ENCODE measurements around the gene RBM25. TPM values are rescaled to one million over a fixed set of nuclear protein-coding genes. Genes with fewer than 3 reads are reported as not detected.

Gene RBM25
- total RNA-seq, 1 experiment from 2014 or later: 107 TPM

GRCh38 chr14:73102806-73103497 is 44.6 kb downstream of the RBM25 start:
- no peak for DNase-seq (ENCODE audit: unreplicated experiment)
- Mint-ChIP-seq H3K27ac (ENCODE audit: low read depth, unreplicated experiment) (no peak overlapping the region), H3K4me3 (ENCODE audit: unreplicated experiment) (no peak overlapping the region), H3K9me3 (ENCODE audit: unreplicated experiment) (no peaks in the 10 kb centered on the region), H3K36me3 (ENCODE audit: insufficient read depth, unreplicated experiment) (peaks cover 96% of the 10 kb centered on the region), H3K4me1 (ENCODE audit: insufficient read depth, unreplicated experiment) (no peaks in the 10 kb centered on the region), H3K27me3 (ENCODE audit: insufficient read depth, unreplicated experiment) (no peaks in the 10 kb centered on the region)
- intact Hi-C loops (cut with micrococcal nuclease): no loop called here
- no peak for TF ChIP-seq CTCF (IDR thresholded peaks at IDR 0.05; ENCODE audit: unreplicated experiment)
- POLR2A ChIA-PET: interaction anchor here (0.6 to 0.8 kb wide), 4 partner anchors 14 to 599 kb away, joined by 3 to 5 read pairs (median 4); no protein-coding TSS in a partner anchor
- no TSS peak for BruUV-seq (replicated peaks)
- CTCF ChIA-PET: interaction anchor here (0.7 kb wide), 1 partner anchor 127 kb away, joined by 3 read pairs; no protein-coding TSS in a partner anchor

- Mint-ChIP-seq H3K4me1 (ENCODE audit: insufficient read depth, unreplicated experiment) (no peaks in the 10 kb centered on the region), H3K36me3 (ENCODE audit: insufficient read depth, unreplicated experiment) (peaks cover 99% of the 10 kb centered on the region), H3K9me3 (ENCODE audit: unreplicated experiment) (no peaks in the 10 kb centered on the region), H3K27me3 (ENCODE audit: insufficient read depth, unreplicated experiment) (no peaks in the 10 kb centered on the region), H3K27ac (ENCODE audit: low read depth, unreplicated experiment) (no peak overlapping the region), H3K4me3 (ENCODE audit: unreplicated experiment) (no peak overlapping the region)
- no peak for TF ChIP-seq CTCF (IDR thresholded peaks at IDR 0.05; ENCODE audit: unreplicated experiment)
- POLR2A ChIA-PET: interaction anchor here (0.5 to 1.2 kb wide), 3 partner anchors 14 to 47 kb away, joined by 3 to 4 read pairs (median 3); partner anchors contain the start of gene RBM25
- CTCF ChIA-PET: interaction anchor here (0.6 kb wide), 1 partner anchor 776 kb away, joined by 3 read pairs; no protein-coding TSS in a partner anchor
- no TSS peak for BruUV-seq (replicated peaks)
- intact Hi-C loops (cut with micrococcal nuclease): no loop called here
- no peak for DNase-seq (ENCODE audit: unreplicated experiment)
These were observed 46.7 kb downstream of the RBM25 start for GRCh38 chr14:73105050-73105449.

GRCh38 chr14:73105727-73106126 is 47.4 kb downstream of the RBM25 start:
- POLR2A ChIA-PET: interaction anchor here (0.8 to 2.5 kb wide), 5 partner anchors 11 to 79 kb away, joined by 3 to 9 read pairs (median 3); partner anchors contain the start of genes RBM25 and ZFYVE1
- no peak overlapping the region for H3K4me3 Mint-ChIP-seq (ENCODE audit: unreplicated experiment)
- no peak overlapping the region for H3K27ac Mint-ChIP-seq (ENCODE audit: low read depth, unreplicated experiment)
- no peaks in the 10 kb centered on the region for H3K4me1 Mint-ChIP-seq (ENCODE audit: insufficient read depth, unreplicated experiment)
- no peaks in the 10 kb centered on the region for H3K9me3 Mint-ChIP-seq (ENCODE audit: unreplicated experiment)
- TF ChIP-seq CTCF (IDR thresholded peaks at IDR 0.05; ENCODE audit: unreplicated experiment): no peak
- CTCF ChIA-PET: no interaction called here
- H3K27me3 Mint-ChIP-seq (ENCODE audit: insufficient read depth, unreplicated experiment): no peaks in the 10 kb centered on the region
- H3K36me3 Mint-ChIP-seq (ENCODE audit: insufficient read depth, unreplicated experiment): peaks cover 99% of the 10 kb centered on the region
- intact Hi-C loops (cut with micrococcal nuclease): no loop called here
- DNase-seq (ENCODE audit: unreplicated experiment): no peak
- BruUV-seq (replicated peaks): no TSS peak

- POLR2A ChIA-PET: interaction anchor here (0.6 to 1.4 kb wide), 3 partner anchors 9 to 461 kb away, joined by 4 to 9 read pairs (median 4); no protein-coding TSS in a partner anchor
- Mint-ChIP-seq H3K27me3 (ENCODE audit: insufficient read depth, unreplicated experiment) (no peaks in the 10 kb centered on the region), H3K4me1 (ENCODE audit: insufficient read depth, unreplicated experiment) (no peaks in the 10 kb centered on the region), H3K9me3 (ENCODE audit: unreplicated experiment) (no peaks in the 10 kb centered on the region), H3K4me3 (ENCODE audit: unreplicated experiment) (no peak overlapping the region), H3K27ac (ENCODE audit: low read depth, unreplicated experiment) (no peak overlapping the region), H3K36me3 (ENCODE audit: insufficient read depth, unreplicated experiment) (peaks cover 85% of the 10 kb centered on the region)
- no peak for DNase-seq (ENCODE audit: unreplicated experiment)
- CTCF ChIA-PET: no interaction called here
- TF ChIP-seq CTCF (IDR thresholded peaks at IDR 0.05; ENCODE audit: unreplicated experiment): no peak
- BruUV-seq (replicated peaks): no TSS peak
- intact Hi-C loops (cut with micrococcal nuclease): no loop called here
These were observed 57.8 kb downstream of the RBM25 start for GRCh38 chr14:73116079-73116665.

Measured in MCF 10A (cell line).